Gastroesophageal sphincter (tissue), 4 donors: ENCODE data around the gene KRTAP10-8. TPM values are rescaled to one million over a fixed set of nuclear protein-coding genes. Genes with fewer than 3 reads are reported as not detected.
"Not testable (repeated sequence)": the region's sequence is repeated elsewhere in the genome, so short reads cannot be mapped to it uniquely, and the experiment has no call there.

Source experiments
- ATAC-seq: fragments of 150-250 bp; one replicate; pipeline ENCODE4 v1.9.1; 2016; ENCODE audit warnings: mild to moderate bottlenecking, moderate library complexity
- H3K27ac ChIP-seq, 4 donors: fragments of 200-600 bp; sonication (generic) in 3 of 4; 1 replicate in 3 of 4; 2 replicates in 1 of 4; pipeline ENCODE4 v1.5.1; 2016 to 2019
- H3K27me3 ChIP-seq: fragments of 200-600 bp; sonication (generic); one replicate; pipeline ENCODE4 v1.5.1; 2019
- H3K36me3 ChIP-seq, 2 donors: fragments of 200-600 bp; sonication (generic); one replicate each; pipeline ENCODE4 v1.5.1; 2019; ENCODE audit warnings: control low read depth in 1 of 2
- H3K4me1 ChIP-seq, 3 donors: fragments of 200-600 bp; sonication (generic); 1 replicate in 2 of 3; 2 replicates in 1 of 3; pipeline ENCODE4 v1.5.1; 2016 to 2019; ENCODE audit warnings: control low read depth in 2 of 3
- H3K4me3 ChIP-seq, 2 donors: fragments of 200-600 bp; sonication (generic); one replicate each; pipeline ENCODE4 v1.5.1; 2019; ENCODE audit warnings: mild to moderate bottlenecking in 1 of 2, moderate library complexity in 1 of 2
- H3K9me3 ChIP-seq, 3 donors: fragments of 200-600 bp; sonication (generic); one replicate each; pipeline ENCODE4 v1.5.1; 2017 to 2019; ENCODE audit warnings: control low read depth in 2 of 3
- CTCF ChIP-seq, 4 experiments: fragments of 200-600 bp in 2 of 4; fragments of 450-650 bp in 2 of 4; sonication (generic) in 1 of 4; IDR thresholded peaks; one replicate each; pipeline ENCODE4 v1.5.1; 2017 to 2019; ENCODE audit warnings: antibody characterized with exemption in 4 of 4, mild to moderate bottlenecking in 2 of 4, moderate library complexity in 2 of 4
- EP300 ChIP-seq: sonication (generic); formaldehyde crosslinking; IDR thresholded peaks from one replicate; pipeline ENCODE4 v1.6.1; 2017; ENCODE audit warnings: antibody characterized with exemption, mild to moderate bottlenecking
- POLR2A ChIP-seq, 2 donors: fragments of 450-650 bp; IDR thresholded peaks; one replicate each; pipeline ENCODE4 v1.6.1; 2017; ENCODE audit warnings: antibody characterized with exemption in 2 of 2, mild to moderate bottlenecking in 2 of 2, moderate library complexity in 1 of 2
- POLR2AphosphoS5 ChIP-seq: sonication (generic); formaldehyde crosslinking; IDR thresholded peaks from one replicate; pipeline ENCODE4 v1.6.1; 2017; ENCODE audit warnings: antibody characterized with exemption
- WGBS, 2 donors: methylation state at CpG; one replicate each; pipeline ENCODE4 v1.1.5; 2018; ENCODE audit warnings: low coverage in 1 of 2; 5-methylcytosine and 5-hydroxymethylcytosine counted together
- total RNA-seq, 4 donors: library from RNA; depleted of rRNA; stranded (reverse); fragments of >200 nt; gene quantifications; one replicate each; pipeline ENCODE4 v1.1.0, GENCODE V29; 2016

The KRTAP10-8 gene
- total RNA-seq, 4 donors from 2014 or later = not detected

GRCh38 chr21:44599264-44600029 lies 12.4 kb upstream of the KRTAP10-8 start:
- no peaks in the 10 kb centered on the region for H3K4me1 ChIP-seq
- peaks cover 76% of the 10 kb centered on the region for H3K27me3 ChIP-seq
- H3K36me3 ChIP-seq = no peaks in the 10 kb centered on the region
- H3K9me3 ChIP-seq = peaks cover 0 to 12% (median 0%) of the 10 kb centered on the region in 3 donors
- no peak overlapping the region for H3K4me3 ChIP-seq
- 73 to 93% methylated on average over 5 to 6 of the region's 8 CpGs for WGBS, 2 donors
- ATAC-seq = no peak
- no peak overlapping the region for H3K27ac ChIP-seq
- TF ChIP-seq POLR2AphosphoS5 (no peak), POLR2A (IDR thresholded peaks at IDR 0.05) (no peak), CTCF (IDR thresholded peaks at IDR 0.05) (no peak), EP300 (no peak)

GRCh38 chr21:44600118-44600978 lies 11.5 kb upstream of the KRTAP10-8 start, which contains the start of gene KRTAP10-7:
Gene KRTAP10-7, plus strand, starts transcription at chr21:44600597. Its CDS starts 25 bp downstream, at chr21:44600622.
- 77 to 83% methylated on average over 5 of the region's 23 CpGs for WGBS, 2 donors
- not testable (repeated sequence) for H3K4me3 ChIP-seq, H3K4me1 ChIP-seq, ATAC-seq, H3K36me3 ChIP-seq, H3K27ac ChIP-seq
- Histone ChIP-seq H3K27me3 (peaks cover 78% of the 10 kb centered on the region), H3K9me3 (peaks cover 0 to 12% (median 0%) of the 10 kb centered on the region in 3 donors)

- not testable (repeated sequence) for H3K27ac ChIP-seq, H3K4me1 ChIP-seq, ATAC-seq, H3K36me3 ChIP-seq, H3K4me3 ChIP-seq
- 60 to 80% methylated on average over 1 to 2 of the region's 10 CpGs for WGBS, 2 donors
- Histone ChIP-seq H3K9me3 (peaks cover 0 to 12% (median 0%) of the 10 kb centered on the region in 3 donors), H3K27me3 (peaks cover 77% of the 10 kb centered on the region)
Measured at GRCh38 chr21:44601091-44601490, 10.8 kb upstream of the KRTAP10-8 start.

- H3K36me3 ChIP-seq = no peaks in the 10 kb centered on the region
- TF ChIP-seq EP300 = no peak
- no peak for TF ChIP-seq POLR2A (IDR thresholded peaks at IDR 0.05)
- TF ChIP-seq CTCF (IDR thresholded peaks at IDR 0.05) = no peak
- TF ChIP-seq POLR2AphosphoS5 = no peak
- H3K27ac ChIP-seq = no peak overlapping the region
- H3K9me3 ChIP-seq = peaks cover 0 to 12% (median 0%) of the 10 kb centered on the region in 3 donors
- peaks cover 82% of the 10 kb centered on the region for H3K27me3 ChIP-seq
- WGBS, 2 donors = 67 to 71% methylated on average over 3 to 9 of the region's 23 CpGs
- no peak for ATAC-seq
- H3K4me1 ChIP-seq = no peaks in the 10 kb centered on the region
- no peak overlapping the region for H3K4me3 ChIP-seq
Measured at GRCh38 chr21:44601596-44602462, 10.1 kb upstream of the KRTAP10-8 start.

GRCh38 chr21:44602463-44602850 lies 9.4 kb upstream of the KRTAP10-8 start:
- Histone ChIP-seq H3K27ac (no peak overlapping the region), H3K4me3 (no peak overlapping the region), H3K27me3 (peaks cover 89% of the 10 kb centered on the region), H3K4me1 (no peaks in the 10 kb centered on the region), H3K9me3 (peaks cover 0 to 12% (median 0%) of the 10 kb centered on the region in 3 donors), H3K36me3 (no peaks in the 10 kb centered on the region)
- no CpG with 5 or more reads among the region's 21 CpGs for WGBS, 2 donors
- ATAC-seq = no peak
- TF ChIP-seq POLR2A (IDR thresholded peaks at IDR 0.05) (no peak), POLR2AphosphoS5 (no peak), CTCF (IDR thresholded peaks at IDR 0.05) (no peak), EP300 (no peak)
